K562 (cell line): Measurements from ENCODE around the gene EPHA1. TPM values are rescaled to one million over a fixed set of nuclear protein-coding genes. Genes with fewer than 3 reads are reported as not detected.

Experiments used
- FOXM1 ChIP-seq, 2 experiments: fragments of 450-650 bp in 1 of 2; sonication (generic) in 1 of 2; formaldehyde crosslinking in 1 of 2; IDR thresholded peaks; 2 replicates each; pipeline versions ENCODE4 v1.6.1 to v1.9.0; 2017 to 2022; ENCODE audit warnings: low read depth in 2 of 2, mild to moderate bottlenecking in 2 of 2, missing genetic modification reagents in 1 of 2, moderate library complexity in 1 of 2
- JUND ChIP-seq, 2 experiments: IDR thresholded peaks; 2 replicates in 1 of 2; 3 replicates in 1 of 2; pipeline ENCODE4 v1.6.1; 2011; ENCODE audit warnings: borderline replicate concordance in 2 of 2, low read depth in 2 of 2, low read length in 2 of 2, improper control_type of control experiment in 1 of 2, missing biosample characterization in 1 of 2, missing genetic modification characterization in 1 of 2, missing genetic modification reagents in 1 of 2
- PHB2 ChIP-seq: fragments of 450-650 bp; IDR thresholded peaks from 2 replicates; pipeline ENCODE4 v1.6.1; 2017; ENCODE audit warnings: low read depth
- RBFOX2 ChIP-seq: fragments of 200-400 bp; formaldehyde crosslinking; IDR thresholded peaks from 2 replicates; pipeline ENCODE4 v1.6.1; 2017; ENCODE audit warnings: low read depth, mild to moderate bottlenecking, low read length, moderate library complexity
- YBX1 ChIP-seq: fragments of 450-650 bp; IDR thresholded peaks from 2 replicates; pipeline ENCODE4 v1.7.1; 2016; ENCODE audit warnings: mild to moderate bottlenecking
- ZNF384 ChIP-seq: IDR thresholded peaks from 2 replicates; pipeline ENCODE4 v1.6.1; 2012; ENCODE audit warnings: low read depth, low read length, improper control_type of control experiment
- polyA plus RNA-seq, 8 experiments: library from polyadenylated mRNA; depleted of rRNA in 4 of 8; stranded (reverse) in 5 of 8; unstranded in 3 of 8; fragments of >200 nt; fragmentation: Nextera tagmentation in 2 of 8; fragmentation: Illumina TruSeq in 1 of 8; extraction: Ambion mirVana in 2 of 8; extraction: Trizol in 1 of 8; gene quantifications; 2 replicates each; pipeline versions ENCODE4 v1.2.1 to v1.2.3, GENCODE V29; 2011 to 2014; ENCODE audit warnings: inconsistent platforms in 1 of 8, missing spikeins in 1 of 8
- total RNA-seq, 7 experiments: library from RNA; depleted of rRNA in 6 of 7; stranded (reverse); fragments of >200 nt in 6 of 7; fragmentation: Illumina TruSeq in 2 of 7; extraction: Trizol in 2 of 7; gene quantifications; 2 replicates each; pipeline versions ENCODE4 v1.2.1 to v1.2.3, GENCODE V29; 2011 to 2021; ENCODE audit warnings: low replicate concordance in 1 of 7
- TF ChIP-seq, protein P1 (sequence below), 2 experiments: fragments of 450-650 bp; IDR thresholded peaks; 2 replicates each; pipeline ENCODE4 v1.6.1; 2016; ENCODE audit warnings: mild to moderate bottlenecking in 2 of 2, borderline replicate concordance in 1 of 2, low read depth in 1 of 2, moderate library complexity in 1 of 2
- TF ChIP-seq, protein P2 (sequence below): fragments of 150-350 bp; IDR thresholded peaks from 2 replicates; pipeline ENCODE4 v1.6.1; 2014; ENCODE audit warnings: low read depth, mild to moderate bottlenecking, low read length, borderline replicate concordance
- TF ChIP-seq, protein P3 (sequence below), 2 experiments: fragments of 450-650 bp; conservative IDR thresholded peaks; 2 replicates each; pipeline ENCODE4 v1.6.1; 2017; ENCODE audit warnings: mild to moderate bottlenecking in 2 of 2, moderate library complexity in 2 of 2

The EPHA1 gene
- total and polyA plus RNA-seq, 9 of the 15 experiments (the other 6 are each of a cell fraction or from before 2014, with no cell fraction given) = 0.22 to 0.57 (median 0.32) TPM; not detected in 6

GRCh38 chr7:143385891-143386781 is 22.5 kb downstream of the EPHA1 start (continued):
- TF ChIP-seq, protein P1, sequence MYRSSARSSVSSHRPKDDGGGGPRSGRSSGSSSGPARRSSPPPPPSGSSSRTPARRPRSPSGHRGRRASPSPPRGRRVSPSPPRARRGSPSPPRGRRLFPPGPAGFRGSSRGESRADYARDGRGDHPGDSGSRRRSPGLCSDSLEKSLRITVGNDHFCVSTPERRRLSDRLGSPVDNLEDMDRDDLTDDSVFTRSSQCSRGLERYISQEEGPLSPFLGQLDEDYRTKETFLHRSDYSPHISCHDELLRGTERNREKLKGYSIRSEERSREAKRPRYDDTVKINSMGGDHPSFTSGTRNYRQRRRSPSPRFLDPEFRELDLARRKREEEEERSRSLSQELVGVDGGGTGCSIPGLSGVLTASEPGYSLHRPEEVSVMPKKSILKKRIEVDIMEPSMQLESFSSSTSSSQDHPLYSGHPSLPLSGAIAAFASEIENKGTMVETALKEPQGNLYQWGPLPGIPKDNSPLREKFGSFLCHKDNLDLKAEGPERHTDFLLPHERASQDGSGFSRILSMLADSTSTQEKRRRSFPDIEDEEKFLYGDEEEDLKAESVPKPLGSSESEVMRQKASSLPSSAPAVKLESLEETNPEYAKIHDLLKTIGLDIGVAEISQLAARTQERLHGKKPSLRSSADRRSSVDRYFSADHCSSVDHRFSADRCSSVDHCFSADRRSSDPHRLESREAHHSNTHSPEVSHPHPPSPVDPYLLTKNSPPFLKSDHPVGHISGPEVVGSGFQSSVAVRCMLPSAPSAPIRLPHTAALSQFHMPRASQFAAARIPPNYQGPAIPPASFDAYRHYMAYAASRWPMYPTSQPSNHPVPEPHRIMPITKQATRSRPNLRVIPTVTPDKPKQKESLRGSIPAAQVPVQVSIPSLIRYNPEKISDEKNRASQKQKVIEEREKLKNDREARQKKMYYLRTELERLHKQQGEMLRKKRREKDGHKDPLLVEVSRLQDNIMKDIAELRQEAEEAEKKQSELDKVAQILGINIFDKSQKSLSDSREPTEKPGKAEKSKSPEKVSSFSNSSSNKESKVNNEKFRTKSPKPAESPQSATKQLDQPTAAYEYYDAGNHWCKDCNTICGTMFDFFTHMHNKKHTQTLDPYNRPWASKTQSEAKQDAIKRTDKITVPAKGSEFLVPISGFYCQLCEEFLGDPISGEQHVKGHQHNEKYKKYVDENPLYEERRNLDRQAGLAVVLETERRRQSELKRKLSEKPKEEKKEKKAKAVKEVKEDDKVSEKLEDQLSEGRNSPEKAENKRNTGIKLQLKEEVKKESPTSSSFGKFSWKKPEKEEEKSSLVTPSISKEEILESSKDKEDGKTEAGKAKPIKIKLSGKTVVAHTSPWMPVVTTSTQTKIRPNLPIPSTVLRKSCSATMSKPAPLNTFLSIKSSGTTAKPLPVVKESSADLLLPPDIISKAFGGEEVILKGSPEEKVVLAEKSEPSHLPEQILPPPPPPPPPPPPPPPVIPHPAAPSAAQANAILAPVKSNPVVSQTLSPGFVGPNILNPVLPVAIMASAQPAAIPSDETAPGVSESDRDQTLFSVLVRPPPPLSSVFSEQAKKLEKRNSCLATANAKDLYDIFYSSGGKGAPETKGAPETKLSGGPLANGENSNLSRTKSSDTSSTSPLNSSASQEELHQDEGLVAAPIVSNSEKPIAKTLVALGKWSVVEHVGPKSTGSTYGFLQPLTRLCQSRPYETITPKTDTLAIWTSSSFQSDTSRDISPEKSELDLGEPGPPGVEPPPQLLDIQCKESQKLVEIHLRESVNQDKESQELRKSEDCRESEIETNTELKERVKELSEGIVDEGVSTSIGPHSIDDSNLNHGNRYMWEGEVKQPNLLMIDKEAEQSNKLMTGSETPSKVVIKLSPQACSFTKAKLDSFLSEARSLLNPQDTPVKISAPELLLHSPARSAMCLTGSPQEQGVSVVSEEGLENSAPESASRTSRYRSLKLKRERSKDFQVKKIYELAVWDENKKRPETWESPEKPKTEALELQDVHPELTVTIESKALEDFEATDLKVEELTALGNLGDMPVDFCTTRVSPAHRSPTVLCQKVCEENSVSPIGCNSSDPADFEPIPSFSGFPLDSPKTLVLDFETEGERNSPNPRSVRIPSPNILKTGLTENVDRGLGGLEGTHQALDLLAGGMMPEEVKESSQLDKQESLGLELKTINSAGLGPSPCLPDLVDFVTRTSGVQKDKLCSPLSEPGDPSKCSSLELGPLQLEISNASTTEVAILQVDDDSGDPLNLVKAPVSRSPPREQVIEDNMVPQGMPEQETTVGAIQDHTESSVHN (IDR thresholded peaks at IDR 0.05; ENCODE audit: borderline replicate concordance in 1 of 2, low read depth in 1 of 2) = 0 out of 4 replicates have a peak, but pooled peaks of 1 of the 2 experiments have one; percentile 27
- TF ChIP-seq PHB2 (peak; percentile 46; the same call in 1 of the 2 replicates), ZNF384 (no peak), FOXM1 (IDR thresholded peaks at IDR 0.05; ENCODE audit: low read depth) (no peak), FOXM1 (CRISPR knock-in tag; IDR thresholded peaks at IDR 0.05; ENCODE audit: low read depth) (no peak), RBFOX2 (peak; percentile 70), YBX1 (peak; percentile 74; the same call in 1 of the 2 replicates), JUND (IDR thresholded peaks at IDR 0.05; ENCODE audit: borderline replicate concordance, low read depth, low read length) (no peak), JUND (tag; IDR thresholded peaks at IDR 0.05; ENCODE audit: borderline replicate concordance, low read depth, low read length) (no peak)
- TF ChIP-seq, protein P2, sequence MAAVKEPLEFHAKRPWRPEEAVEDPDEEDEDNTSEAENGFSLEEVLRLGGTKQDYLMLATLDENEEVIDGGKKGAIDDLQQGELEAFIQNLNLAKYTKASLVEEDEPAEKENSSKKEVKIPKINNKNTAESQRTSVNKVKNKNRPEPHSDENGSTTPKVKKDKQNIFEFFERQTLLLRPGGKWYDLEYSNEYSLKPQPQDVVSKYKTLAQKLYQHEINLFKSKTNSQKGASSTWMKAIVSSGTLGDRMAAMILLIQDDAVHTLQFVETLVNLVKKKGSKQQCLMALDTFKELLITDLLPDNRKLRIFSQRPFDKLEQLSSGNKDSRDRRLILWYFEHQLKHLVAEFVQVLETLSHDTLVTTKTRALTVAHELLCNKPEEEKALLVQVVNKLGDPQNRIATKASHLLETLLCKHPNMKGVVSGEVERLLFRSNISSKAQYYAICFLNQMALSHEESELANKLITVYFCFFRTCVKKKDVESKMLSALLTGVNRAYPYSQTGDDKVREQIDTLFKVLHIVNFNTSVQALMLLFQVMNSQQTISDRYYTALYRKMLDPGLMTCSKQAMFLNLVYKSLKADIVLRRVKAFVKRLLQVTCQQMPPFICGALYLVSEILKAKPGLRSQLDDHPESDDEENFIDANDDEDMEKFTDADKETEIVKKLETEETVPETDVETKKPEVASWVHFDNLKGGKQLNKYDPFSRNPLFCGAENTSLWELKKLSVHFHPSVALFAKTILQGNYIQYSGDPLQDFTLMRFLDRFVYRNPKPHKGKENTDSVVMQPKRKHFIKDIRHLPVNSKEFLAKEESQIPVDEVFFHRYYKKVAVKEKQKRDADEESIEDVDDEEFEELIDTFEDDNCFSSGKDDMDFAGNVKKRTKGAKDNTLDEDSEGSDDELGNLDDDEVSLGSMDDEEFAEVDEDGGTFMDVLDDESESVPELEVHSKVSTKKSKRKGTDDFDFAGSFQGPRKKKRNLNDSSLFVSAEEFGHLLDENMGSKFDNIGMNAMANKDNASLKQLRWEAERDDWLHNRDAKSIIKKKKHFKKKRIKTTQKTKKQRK = no peak
- TF ChIP-seq, protein P3, sequence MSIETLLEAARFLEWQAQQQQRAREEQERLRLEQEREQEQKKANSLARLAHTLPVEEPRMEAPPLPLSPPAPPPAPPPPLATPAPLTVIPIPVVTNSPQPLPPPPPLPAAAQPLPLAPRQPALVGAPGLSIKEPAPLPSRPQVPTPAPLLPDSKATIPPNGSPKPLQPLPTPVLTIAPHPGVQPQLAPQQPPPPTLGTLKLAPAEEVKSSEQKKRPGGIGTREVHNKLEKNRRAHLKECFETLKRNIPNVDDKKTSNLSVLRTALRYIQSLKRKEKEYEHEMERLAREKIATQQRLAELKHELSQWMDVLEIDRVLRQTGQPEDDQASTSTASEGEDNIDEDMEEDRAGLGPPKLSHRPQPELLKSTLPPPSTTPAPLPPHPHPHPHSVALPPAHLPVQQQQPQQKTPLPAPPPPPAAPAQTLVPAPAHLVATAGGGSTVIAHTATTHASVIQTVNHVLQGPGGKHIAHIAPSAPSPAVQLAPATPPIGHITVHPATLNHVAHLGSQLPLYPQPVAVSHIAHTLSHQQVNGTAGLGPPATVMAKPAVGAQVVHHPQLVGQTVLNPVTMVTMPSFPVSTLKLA (conservative IDR thresholded peaks at IDR 0.05) = no peak
